Osteoblast (primary cell): ENCODE results near the gene CDIP1. TPM values are rescaled to one million over a fixed set of nuclear protein-coding genes. Genes with fewer than 3 reads are reported as not detected.

Experiments used
- DNase-seq: peaks from one replicate; pipeline ENCODE4 v3.0.0; 2011; ENCODE audit warnings: low spot score, mixed read lengths; ENCODE audit not compliant: insufficient read length; ENCODE audit errors: missing footprints
- H2AFZ ChIP-seq: 2 replicates; pipeline ENCODE4 v1.6.0; 2011; ENCODE audit warnings: mild to moderate bottlenecking, low read length
- H3K27ac ChIP-seq: 2 replicates; pipeline ENCODE4 v1.5.1; 2011; ENCODE audit warnings: mild to moderate bottlenecking, low read depth, low read length, moderate library complexity
- H3K27me3 ChIP-seq: 2 replicates; pipeline ENCODE4 v1.6.0; 2012; ENCODE audit warnings: mild to moderate bottlenecking, control low read depth, inconsistent platforms, low read length, moderate library complexity; ENCODE audit not compliant: insufficient read depth
- H3K36me3 ChIP-seq: 2 replicates; pipeline ENCODE4 v1.5.1; 2011; ENCODE audit warnings: mild to moderate bottlenecking, low read length, control low read depth, moderate library complexity; ENCODE audit not compliant: insufficient read depth
- H3K4me1 ChIP-seq: 2 replicates; pipeline ENCODE4 v1.5.1; 2011; ENCODE audit warnings: mild to moderate bottlenecking, low read length, control low read depth, moderate library complexity; ENCODE audit not compliant: insufficient read depth
- H3K4me2 ChIP-seq: 2 replicates; pipeline ENCODE4 v1.6.0; 2011; ENCODE audit warnings: mild to moderate bottlenecking, low read length; ENCODE audit not compliant: insufficient read depth
- H3K4me3 ChIP-seq: fragments of 200-600 bp; sonication (generic); 3 replicates; pipeline ENCODE4 v1.5.1; 2012; ENCODE audit warnings: mild to moderate bottlenecking, low read length, inconsistent platforms; ENCODE audit not compliant: insufficient read depth
- H3K79me2 ChIP-seq: 2 replicates; pipeline ENCODE4 v1.6.0; 2012; ENCODE audit warnings: mild to moderate bottlenecking, low read length, control low read depth, inconsistent platforms; ENCODE audit not compliant: insufficient read depth
- H3K9me3 ChIP-seq: 2 replicates; pipeline ENCODE4 v1.5.1; 2011; ENCODE audit warnings: low read depth, low read length, control low read depth
- H4K20me1 ChIP-seq: 2 replicates; pipeline ENCODE4 v1.6.0; 2012; ENCODE audit warnings: mild to moderate bottlenecking, low read length, control low read depth; ENCODE audit not compliant: insufficient read depth
- total RNA-seq: library from RNA; depleted of rRNA; stranded (reverse); fragments of >200 nt; gene quantifications from 2 replicates; pipeline ENCODE4 v1.2.3, GENCODE V29; 2012
- TF ChIP-seq, protein P1 (sequence below): IDR thresholded peaks from 2 replicates; pipeline ENCODE4 v1.5.1; 2011; ENCODE audit warnings: mild to moderate bottlenecking, low read depth, low read length, moderate library complexity; ENCODE audit errors: extremely low read depth

Gene CDIP1
- total RNA-seq, 1 donor = 10.5 TPM

DNA sequence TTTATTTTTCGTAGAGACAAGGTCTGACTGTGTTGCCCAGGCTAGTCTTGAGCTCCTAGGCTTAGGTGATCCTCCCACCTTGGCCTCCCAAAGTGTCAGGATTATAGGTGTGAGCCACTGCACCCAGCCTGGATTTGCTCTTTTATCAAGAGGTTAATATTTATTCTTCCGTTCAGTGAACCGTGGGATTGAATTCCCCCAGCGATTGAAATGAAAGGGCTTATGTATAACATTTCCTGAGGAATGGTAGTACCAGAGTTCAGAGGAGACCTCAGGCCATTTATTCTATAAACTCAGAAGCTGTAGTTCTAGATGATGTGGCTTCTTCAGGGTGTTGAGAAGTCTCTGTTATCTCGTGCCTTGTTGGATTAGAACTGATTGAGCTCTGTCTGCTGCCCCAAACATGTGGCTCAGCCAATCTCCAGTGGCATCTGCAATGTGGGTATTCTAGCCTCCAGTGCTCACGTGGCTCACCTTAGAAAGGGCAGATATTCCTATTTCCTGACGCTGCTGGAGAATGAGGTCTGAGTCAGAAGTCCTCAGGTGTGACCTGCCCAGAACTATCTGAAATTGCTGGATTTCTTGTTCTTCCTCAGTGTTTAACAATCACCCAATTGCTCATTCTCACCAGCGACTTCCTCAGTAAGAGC lies 39.9 kb downstream of the CDIP1 start:
- Histone ChIP-seq H4K20me1 (peaks cover 59% of the 10 kb centered on the region), H3K9me3 (no peaks in the 10 kb centered on the region), H3K4me3 (no peak overlapping the region), H3K79me2 (peaks cover 51% of the 10 kb centered on the region), H2AFZ (no peak overlapping the region), H3K4me2 (no peak overlapping the region), H3K36me3 (peaks cover 15% of the 10 kb centered on the region), H3K27me3 (no peaks in the 10 kb centered on the region), H3K4me1 (peaks cover 63% of the 10 kb centered on the region), H3K27ac (no peak overlapping the region)
- TF ChIP-seq, protein P1, sequence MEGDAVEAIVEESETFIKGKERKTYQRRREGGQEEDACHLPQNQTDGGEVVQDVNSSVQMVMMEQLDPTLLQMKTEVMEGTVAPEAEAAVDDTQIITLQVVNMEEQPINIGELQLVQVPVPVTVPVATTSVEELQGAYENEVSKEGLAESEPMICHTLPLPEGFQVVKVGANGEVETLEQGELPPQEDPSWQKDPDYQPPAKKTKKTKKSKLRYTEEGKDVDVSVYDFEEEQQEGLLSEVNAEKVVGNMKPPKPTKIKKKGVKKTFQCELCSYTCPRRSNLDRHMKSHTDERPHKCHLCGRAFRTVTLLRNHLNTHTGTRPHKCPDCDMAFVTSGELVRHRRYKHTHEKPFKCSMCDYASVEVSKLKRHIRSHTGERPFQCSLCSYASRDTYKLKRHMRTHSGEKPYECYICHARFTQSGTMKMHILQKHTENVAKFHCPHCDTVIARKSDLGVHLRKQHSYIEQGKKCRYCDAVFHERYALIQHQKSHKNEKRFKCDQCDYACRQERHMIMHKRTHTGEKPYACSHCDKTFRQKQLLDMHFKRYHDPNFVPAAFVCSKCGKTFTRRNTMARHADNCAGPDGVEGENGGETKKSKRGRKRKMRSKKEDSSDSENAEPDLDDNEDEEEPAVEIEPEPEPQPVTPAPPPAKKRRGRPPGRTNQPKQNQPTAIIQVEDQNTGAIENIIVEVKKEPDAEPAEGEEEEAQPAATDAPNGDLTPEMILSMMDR = no peak
- DNase-seq = no peak

DNA sequence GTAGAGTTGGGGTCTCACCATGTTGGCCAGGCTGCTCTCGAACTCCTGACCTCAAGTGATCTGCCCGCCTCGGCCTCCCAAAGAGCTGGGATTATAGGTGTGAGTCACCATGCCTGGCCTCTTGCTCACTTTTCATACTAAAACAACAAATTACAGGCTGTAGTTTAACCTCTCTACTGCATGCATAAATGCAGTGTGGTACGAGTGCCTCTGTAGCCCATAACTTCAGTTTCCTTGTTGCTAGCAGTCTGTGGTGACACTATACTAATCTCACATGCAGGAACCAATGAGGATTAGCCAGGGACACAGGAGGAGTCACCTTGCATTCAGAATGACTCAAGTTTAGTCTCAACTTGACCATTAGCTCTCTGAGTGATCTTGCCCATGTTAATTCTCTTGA lies 42.3 kb downstream of the CDIP1 start:
- no peak overlapping the region for H3K4me3 ChIP-seq
- peak; percentile 81 for DNase-seq
- peaks cover 55% of the 10 kb centered on the region for H3K4me1 ChIP-seq
- peaks cover 15% of the 10 kb centered on the region for H3K36me3 ChIP-seq
- peaks cover 42% of the 10 kb centered on the region for H4K20me1 ChIP-seq
- peak overlapping the region; percentile 82 for H3K27ac ChIP-seq
- TF ChIP-seq, protein P1 = no peak
- H3K79me2 ChIP-seq = peaks cover 53% of the 10 kb centered on the region
- no peak overlapping the region for H2AFZ ChIP-seq
- H3K4me2 ChIP-seq = peak overlapping the region; percentile 40
- no peaks in the 10 kb centered on the region for H3K27me3 ChIP-seq
- H3K9me3 ChIP-seq = no peaks in the 10 kb centered on the region

DNA sequence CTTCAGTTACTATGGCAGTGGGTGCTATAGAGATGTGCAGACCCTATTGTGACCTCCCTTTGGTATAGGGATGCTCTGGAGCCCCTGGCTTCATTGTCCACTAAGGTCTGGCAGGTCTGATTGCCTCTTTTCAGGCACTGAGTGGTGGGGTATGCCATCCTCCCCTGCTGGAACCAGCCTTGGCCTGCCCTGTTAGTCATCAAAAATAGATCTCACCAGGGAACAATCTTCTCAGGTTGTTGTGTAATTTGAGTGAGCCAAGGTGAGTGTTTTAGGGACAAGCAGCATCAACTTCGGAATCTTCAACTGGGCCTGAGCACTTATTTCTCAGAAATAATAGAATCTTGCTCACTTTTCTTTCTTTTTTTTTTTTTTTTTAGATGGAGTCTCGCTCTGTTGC lies 42.8 kb downstream of the CDIP1 start:
- TF ChIP-seq, protein P1 = no peak
- Histone ChIP-seq H3K79me2 (peaks cover 59% of the 10 kb centered on the region), H3K27me3 (no peaks in the 10 kb centered on the region), H3K4me1 (peaks cover 50% of the 10 kb centered on the region), H2AFZ (no peak overlapping the region), H3K4me3 (no peak overlapping the region), H3K9me3 (no peaks in the 10 kb centered on the region), H4K20me1 (peaks cover 41% of the 10 kb centered on the region), H3K27ac (peak overlapping the region; percentile 82), H3K36me3 (peaks cover 15% of the 10 kb centered on the region), H3K4me2 (peak overlapping the region; percentile 60)
- DNase-seq = no peak

DNA sequence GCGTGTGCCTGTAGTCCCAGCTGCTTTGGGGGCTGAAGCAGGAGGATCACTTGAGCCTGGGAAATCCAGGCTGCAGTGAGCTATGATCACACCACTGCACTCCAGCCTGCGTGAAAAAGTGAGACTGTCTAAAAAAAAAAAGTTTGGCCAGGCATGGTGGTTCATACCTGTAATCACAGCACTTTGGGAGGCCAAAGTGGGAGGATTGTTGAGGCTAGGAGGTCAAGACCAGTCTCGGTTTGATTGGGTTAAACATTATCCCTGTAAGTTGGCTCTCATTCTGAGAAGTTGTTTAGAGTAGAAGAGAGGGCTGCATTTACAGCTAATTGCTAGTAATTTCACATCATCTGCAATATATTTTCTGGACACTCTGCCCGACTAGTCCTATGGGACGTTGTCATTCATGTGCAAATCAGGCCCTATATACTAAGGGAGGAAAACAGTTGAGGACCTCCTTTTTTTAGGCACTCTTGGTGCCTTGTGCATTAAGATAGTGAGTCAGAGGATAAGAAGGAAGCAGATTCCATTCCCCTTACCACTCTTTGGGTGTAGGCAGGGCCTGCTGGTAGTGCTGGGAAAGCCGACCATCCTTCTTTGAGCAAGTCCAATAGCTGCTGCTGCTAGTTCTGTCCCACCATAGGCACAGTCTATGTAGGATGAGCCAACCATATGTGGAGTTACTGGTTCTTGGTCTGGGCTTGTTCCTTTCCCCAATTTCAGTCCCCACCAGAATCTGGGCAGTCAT lies 43.7 kb downstream of the CDIP1 start:
- H3K79me2 ChIP-seq = peaks cover 66% of the 10 kb centered on the region

More for the DNA sequence above, 43.7 kb downstream of the CDIP1 start:
- Histone ChIP-seq H3K4me1 (peaks cover 41% of the 10 kb centered on the region), H3K4me3 (peak overlapping the region; percentile 38), H3K9me3 (no peaks in the 10 kb centered on the region), H2AFZ (no peak overlapping the region), H3K36me3 (peaks cover 15% of the 10 kb centered on the region), H4K20me1 (peaks cover 34% of the 10 kb centered on the region), H3K27ac (peak overlapping the region; percentile 82), H3K27me3 (no peaks in the 10 kb centered on the region), H3K4me2 (peak overlapping the region; percentile 60)
- TF ChIP-seq, protein P1 = no peak
- peak; percentile 83 for DNase-seq
